Left ventricle myocardium inferior (tissue), 1 donor: ENCODE measurements around the gene COX4I1. TPM values are rescaled to one million over a fixed set of nuclear protein-coding genes. Genes with fewer than 3 reads are reported as not detected.

Experiments
- DNase-seq: peaks from one replicate; pipeline ENCODE4 v3.0.0-alpha.2; 2020
- H3K27ac ChIP-seq: fragments of 200-600 bp; replicated peaks from 2 replicates; pipeline ENCODE4 v1.8.0; 2021
- H3K27me3 ChIP-seq: fragments of 200-600 bp; 2 replicates; pipeline ENCODE4 v1.8.0; 2021; ENCODE audit warnings: low read depth
- H3K36me3 ChIP-seq: fragments of 200-600 bp; 2 replicates; pipeline ENCODE4 v1.8.0; 2021
- H3K4me1 ChIP-seq: fragments of 200-600 bp; 2 replicates; pipeline ENCODE4 v1.8.0; 2021
- H3K4me3 ChIP-seq: fragments of 200-600 bp; 2 replicates; pipeline ENCODE4 v1.8.0; 2021; ENCODE audit warnings: mild to moderate bottlenecking, moderate library complexity
- H3K9me3 ChIP-seq: fragments of 200-600 bp; replicated peaks from 2 replicates; pipeline ENCODE4 v1.8.0; 2021
- CTCF ChIP-seq: fragments of 200-600 bp; IDR thresholded peaks from 2 replicates; pipeline ENCODE4 v1.8.0; 2021; ENCODE audit warnings: antibody characterized with exemption, mild to moderate bottlenecking, borderline replicate concordance
- intact Hi-C: fragments of 100-400 bp; cut with micrococcal nuclease; formaldehyde crosslinking; loops from one replicate; pipeline ENCODE4 v1.11.0; 2022
- total RNA-seq: library from RNA; stranded (reverse); fragmentation: NEBNext Ultra II Directional; extraction: Animal tissue kit (Norgen Biotek cat#: 25700); gene quantifications from one replicate; pipeline ENCODE4 v1.2.1, GENCODE V29; 2021
- donor health status: DM: no; HTN: yes; CAD: no; lungs with severe emphysema.

The COX4I1 gene
- total RNA-seq, 1 donor from 2014 or later: 1,881 TPM

GRCh38 chr16:85851034-85851785 lies 51.7 kb downstream of the COX4I1 start:
- no peak for TF ChIP-seq CTCF
- no peak overlapping the region for H3K4me3 ChIP-seq
- H3K27me3 ChIP-seq: peaks cover 89% of the 10 kb centered on the region
- H3K27ac ChIP-seq: no peak overlapping the region
- no peak for DNase-seq
- intact Hi-C loops: no loop called here
- H3K9me3 ChIP-seq: peaks cover 7% of the 10 kb centered on the region
- no peaks in the 10 kb centered on the region for H3K36me3 ChIP-seq
- H3K4me1 ChIP-seq: no peaks in the 10 kb centered on the region

- Histone ChIP-seq H3K27ac (no peak overlapping the region), H3K27me3 (peaks cover 89% of the 10 kb centered on the region), H3K4me1 (no peaks in the 10 kb centered on the region), H3K9me3 (peaks cover 7% of the 10 kb centered on the region), H3K36me3 (no peaks in the 10 kb centered on the region), H3K4me3 (no peak overlapping the region)
- intact Hi-C loops: no loop called here
- DNase-seq: no peak
- no peak for TF ChIP-seq CTCF
Observed at GRCh38 chr16:85853547-85854545, 54.4 kb downstream of the COX4I1 start.

GRCh38 chr16:85854935-85855334 lies 55.4 kb downstream of the COX4I1 start:
- Histone ChIP-seq H3K9me3 (peaks cover 7% of the 10 kb centered on the region), H3K4me1 (no peaks in the 10 kb centered on the region), H3K27ac (no peak overlapping the region), H3K27me3 (peaks cover 89% of the 10 kb centered on the region), H3K36me3 (no peaks in the 10 kb centered on the region), H3K4me3 (no peak overlapping the region)
- no peak for DNase-seq
- TF ChIP-seq CTCF: no peak
- intact Hi-C loops: no loop called here

- Histone ChIP-seq H3K9me3 (peaks cover 7% of the 10 kb centered on the region), H3K4me1 (no peaks in the 10 kb centered on the region), H3K4me3 (no peak overlapping the region), H3K27me3 (peaks cover 89% of the 10 kb centered on the region), H3K36me3 (no peaks in the 10 kb centered on the region), H3K27ac (no peak overlapping the region)
- intact Hi-C loops: no loop called here
- no peak for TF ChIP-seq CTCF
- DNase-seq: no peak
Observed at GRCh38 chr16:85856079-85856478, 56.6 kb downstream of the COX4I1 start.

GRCh38 chr16:85856585-85856984 lies 57.1 kb downstream of the COX4I1 start:
- H3K36me3 ChIP-seq: no peaks in the 10 kb centered on the region
- no peaks in the 10 kb centered on the region for H3K4me1 ChIP-seq
- DNase-seq: no peak

More at GRCh38 chr16:85856585-85856984, 57.1 kb downstream of the COX4I1 start:
- H3K4me3 ChIP-seq: no peak overlapping the region
- H3K27ac ChIP-seq: no peak overlapping the region
- H3K9me3 ChIP-seq: peaks cover 7% of the 10 kb centered on the region
- H3K27me3 ChIP-seq: peaks cover 89% of the 10 kb centered on the region
- intact Hi-C loops: no loop called here
- no peak for TF ChIP-seq CTCF

Other genes starting within 250 kb of the COX4I1 start
- gene GSE1, start 186.4 kb upstream of the COX4I1 start, total RNA-seq: 34.2 TPM
- 0.44 TPM for gene GINS2, start 110.7 kb upstream of the COX4I1 start, total RNA-seq
- gene C16orf74, start 48.6 kb upstream of the COX4I1 start, total RNA-seq: 2.3 TPM
- gene EMC8, start 151 bp upstream of the COX4I1 start, total RNA-seq: 22.5 TPM
- gene IRF8, start 99.5 kb downstream of the COX4I1 start, total RNA-seq: 2.7 TPM